Measurements from ENCODE around the gene PRKG1.

Gene PRKG1

DNA sequence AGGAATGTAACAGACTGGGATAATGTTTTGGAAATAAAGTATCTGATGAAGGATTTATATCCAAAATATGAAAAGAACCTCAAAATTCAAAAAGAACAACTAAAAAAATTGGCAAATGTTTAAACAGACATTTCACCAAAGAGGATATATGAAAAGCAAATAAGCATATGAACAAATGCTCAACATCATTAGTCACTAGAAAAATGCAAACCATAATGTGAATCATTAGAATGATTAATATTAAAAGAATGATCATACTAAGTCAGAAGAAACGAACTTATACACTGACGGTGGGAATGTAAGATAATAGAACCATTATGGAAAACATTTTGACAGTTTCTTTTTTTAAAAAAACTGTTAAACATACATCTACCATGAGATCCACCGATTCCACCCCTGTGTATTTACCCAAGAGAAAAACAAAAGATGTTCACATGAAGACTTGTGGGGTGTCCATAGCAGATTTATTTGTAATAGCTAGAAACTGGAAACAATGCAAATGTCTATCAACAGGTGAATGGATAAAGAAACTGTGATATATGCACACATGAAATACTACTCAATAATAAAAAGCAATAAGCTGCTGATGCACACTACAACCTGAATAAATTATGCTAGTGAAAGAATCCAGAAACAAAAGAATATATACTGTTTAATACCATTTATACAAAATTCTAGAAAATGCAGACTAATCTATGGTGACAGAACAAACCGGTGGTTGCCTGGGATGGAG lies 35.7 kb downstream of the PRKG1 start:
- Histone ChIP-seq H3K4me2 (ENCODE audit: low read length) (no peak overlapping the region), H3K4me1 (ENCODE audit: low read length) (peaks cover 10% of the 10 kb centered on the region), H3K4me3 (ENCODE audit: low read length) (no peak overlapping the region), H3K36me3 (replicated peaks; ENCODE audit: low read depth, low read length) (no peaks in the 10 kb centered on the region), H3K9ac (ENCODE audit: low read length) (no peak overlapping the region), H3K27ac (ENCODE audit: low read length) (no peak overlapping the region), H4K20me1 (ENCODE audit: insufficient read depth, low read length) (no peaks in the 10 kb centered on the region), H3K27me3 (ENCODE audit: low read depth, low read length) (no peaks in the 10 kb centered on the region), H2AFZ (ENCODE audit: low read depth, low read length) (no peak overlapping the region), H3K79me2 (ENCODE audit: low read length) (no peaks in the 10 kb centered on the region), H3K9me3 (ENCODE audit: insufficient read depth, low read length) (no peaks in the 10 kb centered on the region)
- no peak for TF ChIP-seq EZH2phosphoT487 (IDR thresholded peaks at IDR 0.05; ENCODE audit: low read depth)

- no peaks in the 10 kb centered on the region for H3K27me3 ChIP-seq (ENCODE audit: low read depth, low read length)
Observed at GRCh38 chr10:51112013-51112412, 37.7 kb downstream of the PRKG1 start.

GRCh38 chr10:51113007-51113406 lies 38.7 kb downstream of the PRKG1 start:
- Histone ChIP-seq H2AFZ (ENCODE audit: low read depth, low read length) (no peak overlapping the region), H3K27ac (ENCODE audit: low read length) (no peak overlapping the region), H3K4me3 (ENCODE audit: low read length) (no peak overlapping the region), H4K20me1 (ENCODE audit: insufficient read depth, low read length) (no peaks in the 10 kb centered on the region), H3K27me3 (ENCODE audit: low read depth, low read length) (no peaks in the 10 kb centered on the region), H3K9ac (ENCODE audit: low read length) (no peak overlapping the region), H3K4me1 (ENCODE audit: low read length) (peaks cover 10% of the 10 kb centered on the region), H3K4me2 (ENCODE audit: low read length) (no peak overlapping the region), H3K79me2 (ENCODE audit: low read length) (no peaks in the 10 kb centered on the region), H3K9me3 (ENCODE audit: insufficient read depth, low read length) (no peaks in the 10 kb centered on the region), H3K36me3 (replicated peaks; ENCODE audit: low read depth, low read length) (no peaks in the 10 kb centered on the region)
- TF ChIP-seq CTCF (IDR thresholded peaks at IDR 0.05; ENCODE audit: low read depth, low read length) (no peak), EZH2phosphoT487 (IDR thresholded peaks at IDR 0.05; ENCODE audit: low read depth) (no peak)

More at GRCh38 chr10:51112013-51112412, 37.7 kb downstream of the PRKG1 start:
- Histone ChIP-seq H3K9ac (ENCODE audit: low read length) (no peak overlapping the region), H3K4me2 (ENCODE audit: low read length) (no peak overlapping the region), H3K4me1 (ENCODE audit: low read length) (peaks cover 10% of the 10 kb centered on the region), H3K79me2 (ENCODE audit: low read length) (no peaks in the 10 kb centered on the region), H3K9me3 (ENCODE audit: insufficient read depth, low read length) (no peaks in the 10 kb centered on the region), H4K20me1 (ENCODE audit: insufficient read depth, low read length) (no peaks in the 10 kb centered on the region), H3K27ac (ENCODE audit: low read length) (no peak overlapping the region), H3K36me3 (replicated peaks; ENCODE audit: low read depth, low read length) (no peaks in the 10 kb centered on the region), H3K4me3 (ENCODE audit: low read length) (no peak overlapping the region), H2AFZ (ENCODE audit: low read depth, low read length) (no peak overlapping the region)
- TF ChIP-seq CTCF (IDR thresholded peaks at IDR 0.05; ENCODE audit: low read depth, low read length) (no peak), EZH2phosphoT487 (IDR thresholded peaks at IDR 0.05; ENCODE audit: low read depth) (no peak)

DNA sequence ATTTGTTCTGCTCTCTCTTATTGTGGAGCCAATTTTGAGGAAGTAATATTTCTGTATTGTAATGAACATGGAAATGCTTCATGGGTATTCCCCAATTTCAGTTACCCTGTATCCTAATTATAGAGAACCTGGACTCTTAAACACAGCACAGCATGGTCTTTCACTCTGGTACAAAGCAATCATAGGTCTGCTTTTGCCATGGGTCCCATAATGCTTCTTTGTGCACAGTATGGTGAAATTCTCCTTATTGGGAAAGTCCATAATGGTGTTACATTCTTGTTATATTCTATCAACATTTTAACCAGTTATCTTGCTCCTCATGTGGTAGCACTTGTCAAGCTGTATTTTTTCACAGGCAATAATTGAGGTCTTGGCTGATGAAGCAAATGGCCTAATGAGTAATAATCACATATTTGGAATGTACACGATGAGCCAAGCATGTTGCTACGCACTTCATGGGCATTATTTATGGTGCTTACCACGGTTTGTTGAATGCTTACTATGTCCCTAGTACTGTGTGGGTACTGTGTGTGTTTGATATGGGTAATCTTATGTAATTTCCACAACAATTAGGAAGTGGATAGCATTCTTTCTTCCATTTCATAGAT lies 42.9 kb downstream of the PRKG1 start:
- H3K79me2 ChIP-seq (ENCODE audit: low read length) = no peaks in the 10 kb centered on the region
- H2AFZ ChIP-seq (ENCODE audit: low read depth, low read length) = no peak overlapping the region
- H3K4me2 ChIP-seq (ENCODE audit: low read length) = no peak overlapping the region
- H3K9ac ChIP-seq (ENCODE audit: low read length) = no peak overlapping the region
- no peaks in the 10 kb centered on the region for H4K20me1 ChIP-seq (ENCODE audit: insufficient read depth, low read length)
- no peak overlapping the region for H3K27ac ChIP-seq (ENCODE audit: low read length)
- no peak overlapping the region for H3K4me3 ChIP-seq (ENCODE audit: low read length)
- TF ChIP-seq EZH2phosphoT487 (IDR thresholded peaks at IDR 0.05; ENCODE audit: low read depth) (no peak), CTCF (IDR thresholded peaks at IDR 0.05; ENCODE audit: low read depth, low read length) (no peak)
- H3K36me3 ChIP-seq (replicated peaks; ENCODE audit: low read depth, low read length) = no peaks in the 10 kb centered on the region
- H3K4me1 ChIP-seq (ENCODE audit: low read length) = peaks cover 10% of the 10 kb centered on the region
- H3K27me3 ChIP-seq (ENCODE audit: low read depth, low read length) = no peaks in the 10 kb centered on the region
- H3K9me3 ChIP-seq (ENCODE audit: insufficient read depth, low read length) = no peaks in the 10 kb centered on the region

Data from OCI-LY3 (cell line).